ENCODE data around the gene ST3GAL3.
"Not testable (repeated sequence)": the region's sequence is repeated elsewhere in the genome, so short reads cannot be mapped to it uniquely, and the experiment has no call there.

Gene ST3GAL3

DNA sequence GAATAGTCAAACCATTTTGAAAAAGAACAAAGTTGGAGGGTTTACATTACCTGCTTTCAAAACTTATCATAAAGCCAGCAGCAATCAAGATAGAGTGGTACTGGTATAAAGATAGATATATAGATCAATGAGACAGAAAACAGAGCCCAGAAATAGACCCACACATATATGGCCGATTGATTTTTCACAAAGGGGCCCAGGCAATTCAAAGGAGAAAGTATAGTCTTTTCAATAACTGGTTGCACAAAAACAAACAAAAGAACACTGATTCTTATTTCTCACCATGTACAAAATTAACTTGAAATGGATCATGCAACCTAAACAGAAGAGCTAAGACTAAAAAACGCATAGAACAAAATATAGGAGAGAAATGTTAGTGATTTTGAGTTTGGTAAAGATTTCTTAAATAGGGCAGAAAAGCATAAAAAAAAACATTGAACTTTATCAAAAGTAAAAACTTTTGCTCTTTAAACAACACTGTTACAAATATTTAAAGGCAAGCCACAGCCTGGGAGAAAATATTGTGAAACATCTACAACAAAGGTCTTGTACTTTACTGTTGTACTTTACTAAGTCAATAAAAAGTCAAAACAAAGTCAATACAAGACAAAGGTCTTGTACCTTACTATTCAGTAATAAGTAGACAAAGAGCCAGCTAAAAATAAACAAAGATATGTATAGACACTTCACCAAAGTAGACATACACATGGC lies 50.2 kb downstream of the ST3GAL3 start:
- no peak overlapping the region for H3K27ac Mint-ChIP-seq
- no peak for DNase-seq
- H3K9me3 Mint-ChIP-seq, result no peaks in the 10 kb centered on the region
- peaks cover 5% of the 10 kb centered on the region for H3K36me3 Mint-ChIP-seq (ENCODE audit: low read depth)
- no peaks in the 10 kb centered on the region for H3K27me3 Mint-ChIP-seq
- no peak overlapping the region for H3K4me3 Mint-ChIP-seq
- no peaks in the 10 kb centered on the region for H3K4me1 Mint-ChIP-seq (ENCODE audit: low read depth)

DNA sequence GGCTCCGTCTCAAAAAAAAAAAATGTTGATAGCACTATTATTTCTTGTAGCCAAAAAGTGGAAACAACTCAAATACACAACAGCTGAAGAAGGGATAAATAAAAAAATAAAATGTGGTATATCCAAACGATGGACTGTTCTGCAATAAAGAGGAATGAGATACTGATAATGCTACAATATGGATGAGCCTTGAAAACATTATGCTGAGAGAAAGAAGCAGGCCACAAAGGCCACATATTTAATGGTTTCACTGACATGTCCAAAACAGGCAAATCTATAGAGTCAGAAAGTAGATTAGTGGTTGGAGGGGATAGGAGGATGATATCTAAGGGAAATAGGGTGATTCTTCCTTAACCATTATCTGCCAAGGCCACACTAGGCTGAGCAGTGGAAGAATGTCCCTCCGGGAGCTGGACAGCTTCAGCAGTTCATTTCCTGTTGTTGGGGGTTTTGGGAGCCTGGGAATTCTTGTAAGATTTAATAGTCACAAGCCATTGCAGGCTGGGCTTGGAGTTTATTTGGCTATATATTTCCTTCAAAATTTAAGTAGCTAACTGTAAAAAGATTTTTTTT lies 53.5 kb downstream of the ST3GAL3 start:
- Mint-ChIP-seq H3K4me1 (ENCODE audit: low read depth) (peaks cover 3% of the 10 kb centered on the region), H3K27ac (no peak overlapping the region), H3K9me3 (no peaks in the 10 kb centered on the region), H3K27me3 (no peaks in the 10 kb centered on the region), H3K4me3 (no peak overlapping the region), H3K36me3 (ENCODE audit: low read depth) (peaks cover 5% of the 10 kb centered on the region)
- no peak for DNase-seq

DNA sequence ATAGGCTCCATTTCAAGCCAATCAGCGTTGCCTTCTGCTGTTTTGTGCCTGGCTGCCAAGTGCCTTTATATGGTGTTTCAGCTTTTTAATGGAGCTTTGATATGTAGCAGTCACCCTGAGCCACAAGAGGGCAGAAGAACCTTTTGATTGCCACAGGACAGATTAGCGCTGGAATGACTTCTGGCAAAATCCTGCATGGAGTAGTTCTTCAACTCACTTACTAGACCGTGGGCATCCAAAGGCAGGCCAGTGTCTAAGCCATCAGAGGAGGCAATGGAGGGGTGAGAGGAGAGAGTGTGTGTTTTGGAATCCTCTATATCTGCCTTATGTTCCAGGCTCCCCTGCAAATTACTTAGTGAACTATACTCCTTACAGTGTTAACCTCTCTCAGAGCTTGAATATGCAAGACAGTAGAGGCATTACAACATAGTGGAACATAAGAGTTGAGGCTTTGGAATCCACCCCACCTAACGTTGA lies 56.2 kb downstream of the ST3GAL3 start:
- peak; percentile 43 for DNase-seq
- Mint-ChIP-seq H3K27ac (no peak overlapping the region), H3K9me3 (no peaks in the 10 kb centered on the region), H3K4me3 (no peak overlapping the region), H3K36me3 (ENCODE audit: low read depth) (no peaks in the 10 kb centered on the region), H3K4me1 (ENCODE audit: low read depth) (peaks cover 3% of the 10 kb centered on the region), H3K27me3 (no peaks in the 10 kb centered on the region)

DNA sequence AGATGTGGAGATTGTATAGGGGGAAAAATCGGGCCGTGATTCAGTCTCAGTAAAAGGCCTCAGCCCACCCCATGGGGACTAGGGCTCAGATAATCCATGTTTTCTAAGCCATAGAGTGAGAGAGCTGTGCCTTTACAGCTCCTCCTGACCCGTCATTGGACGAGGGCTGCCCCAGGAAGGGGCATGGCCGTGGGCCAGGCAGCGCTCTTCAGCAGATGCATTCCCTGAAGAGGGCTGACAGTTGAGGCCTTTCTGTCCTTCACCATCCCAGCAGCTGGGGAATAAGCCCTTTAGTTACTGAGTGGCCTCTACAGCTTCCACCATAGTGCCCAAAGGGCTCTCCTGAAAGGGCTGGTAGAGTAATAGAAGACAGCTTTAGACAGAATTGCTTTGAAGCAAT lies 57.2 kb downstream of the ST3GAL3 start:
- H3K4me3 Mint-ChIP-seq, result no peak overlapping the region
- H3K9me3 Mint-ChIP-seq, result no peaks in the 10 kb centered on the region
- H3K27me3 Mint-ChIP-seq, result no peaks in the 10 kb centered on the region
- no peak for DNase-seq
- no peak overlapping the region for H3K27ac Mint-ChIP-seq
- H3K36me3 Mint-ChIP-seq (ENCODE audit: low read depth), result no peaks in the 10 kb centered on the region
- peaks cover 8% of the 10 kb centered on the region for H3K4me1 Mint-ChIP-seq (ENCODE audit: low read depth)

DNA sequence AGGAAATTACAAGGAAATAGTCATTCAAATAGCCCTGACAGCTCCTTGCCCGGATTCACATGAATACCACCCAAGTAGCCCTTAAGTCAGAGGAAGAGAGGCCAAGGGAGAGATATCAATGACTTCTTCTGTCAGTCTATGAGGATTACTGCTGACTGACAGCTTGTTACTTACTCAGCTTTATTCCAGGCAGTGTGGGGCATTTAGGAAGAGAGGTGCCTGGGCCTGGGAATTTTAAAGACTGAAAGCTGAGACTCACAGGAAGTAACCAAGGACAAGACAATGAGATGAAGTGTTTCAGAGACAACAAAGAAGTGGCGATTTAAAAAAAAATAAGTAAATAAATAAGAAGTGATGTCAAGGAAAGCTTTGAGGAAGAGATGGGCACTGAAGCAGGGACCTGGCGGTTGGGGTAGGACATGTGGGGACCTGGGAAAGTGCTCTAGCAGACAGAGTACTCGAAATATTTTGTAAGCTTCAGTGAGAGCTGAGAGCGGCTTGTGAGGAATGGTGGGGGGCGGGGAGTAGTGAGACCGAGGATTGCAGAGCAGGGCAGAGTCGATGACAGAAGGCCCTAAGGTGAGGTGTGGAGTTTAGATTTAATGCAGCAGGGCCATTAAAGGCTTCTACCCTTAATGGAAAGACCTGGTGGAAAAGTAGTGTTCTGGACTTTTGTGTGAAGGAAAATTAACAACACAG lies 58.9 kb downstream of the ST3GAL3 start:
- Mint-ChIP-seq H3K27ac (no peak overlapping the region), H3K36me3 (ENCODE audit: low read depth) (no peaks in the 10 kb centered on the region), H3K9me3 (no peaks in the 10 kb centered on the region), H3K27me3 (no peaks in the 10 kb centered on the region), H3K4me1 (ENCODE audit: low read depth) (peaks cover 10% of the 10 kb centered on the region), H3K4me3 (no peak overlapping the region)
- no peak for DNase-seq

DNA sequence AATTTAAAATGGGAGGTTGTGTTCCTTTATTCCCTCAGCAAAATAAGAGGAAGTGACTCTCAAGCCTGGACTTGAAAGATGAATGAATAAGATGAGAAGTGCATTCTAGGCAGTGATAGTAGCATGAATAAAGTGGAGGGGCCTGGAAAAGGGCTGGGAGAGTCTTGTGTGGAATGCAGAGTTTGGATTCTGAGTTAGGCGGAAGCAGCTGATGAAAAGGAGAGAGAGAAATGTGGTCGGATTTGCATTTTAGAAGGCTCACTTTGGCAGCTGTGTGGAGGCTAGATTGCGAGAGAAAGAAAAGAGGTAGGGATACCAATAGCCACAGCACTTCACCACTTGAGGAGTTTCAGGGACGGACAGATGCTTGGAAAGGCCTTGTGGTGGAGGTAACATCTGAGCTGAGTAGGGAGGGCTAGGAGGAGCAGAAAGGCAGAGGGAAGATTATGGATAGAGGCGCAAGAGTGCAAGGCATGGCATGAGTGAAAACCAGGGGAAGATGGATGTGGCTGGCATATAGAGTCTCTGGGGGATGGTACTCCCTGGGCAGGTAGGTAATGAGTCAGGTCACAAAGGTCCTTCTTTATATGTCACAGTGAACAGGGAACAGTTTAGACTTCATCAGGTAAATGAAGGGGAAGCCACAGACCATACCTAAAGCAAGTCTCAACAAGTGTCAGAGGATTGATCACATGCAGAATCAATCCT lies 59.6 kb downstream of the ST3GAL3 start:
- peaks cover 10% of the 10 kb centered on the region for H3K4me1 Mint-ChIP-seq (ENCODE audit: low read depth)
- no peak overlapping the region for H3K27ac Mint-ChIP-seq
- H3K27me3 Mint-ChIP-seq, result no peaks in the 10 kb centered on the region
- no peaks in the 10 kb centered on the region for H3K9me3 Mint-ChIP-seq
- peaks cover 2% of the 10 kb centered on the region for H3K36me3 Mint-ChIP-seq (ENCODE audit: low read depth)
- H3K4me3 Mint-ChIP-seq, result no peak overlapping the region
- no peak for DNase-seq

DNA sequence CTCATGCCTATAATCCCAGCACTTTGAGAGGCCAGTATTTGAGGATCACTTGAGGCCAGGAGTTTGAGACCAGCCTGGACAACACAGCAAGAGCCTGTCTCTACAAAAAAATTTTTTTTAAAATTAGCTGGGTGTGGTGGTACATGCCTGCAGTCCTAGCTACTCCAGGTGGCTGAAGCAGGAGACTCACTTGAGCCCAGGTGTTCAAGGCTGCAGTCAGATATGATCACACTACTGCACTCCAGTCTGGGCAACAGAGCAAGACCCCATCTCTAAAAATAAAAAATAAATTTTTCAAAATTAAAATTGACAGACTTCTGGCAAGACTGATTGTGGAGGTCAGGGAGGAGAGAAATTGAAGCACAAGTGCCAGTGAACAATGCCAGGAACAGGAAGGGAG lies 60.8 kb downstream of the ST3GAL3 start:
- peaks cover 7% of the 10 kb centered on the region for H3K36me3 Mint-ChIP-seq (ENCODE audit: low read depth)
- H3K9me3 Mint-ChIP-seq, result no peaks in the 10 kb centered on the region
- H3K27me3 Mint-ChIP-seq, result no peaks in the 10 kb centered on the region
- no peak for DNase-seq
- H3K4me1 Mint-ChIP-seq (ENCODE audit: low read depth), result peaks cover 9% of the 10 kb centered on the region
- no peak overlapping the region for H3K27ac Mint-ChIP-seq
- no peak overlapping the region for H3K4me3 Mint-ChIP-seq

DNA sequence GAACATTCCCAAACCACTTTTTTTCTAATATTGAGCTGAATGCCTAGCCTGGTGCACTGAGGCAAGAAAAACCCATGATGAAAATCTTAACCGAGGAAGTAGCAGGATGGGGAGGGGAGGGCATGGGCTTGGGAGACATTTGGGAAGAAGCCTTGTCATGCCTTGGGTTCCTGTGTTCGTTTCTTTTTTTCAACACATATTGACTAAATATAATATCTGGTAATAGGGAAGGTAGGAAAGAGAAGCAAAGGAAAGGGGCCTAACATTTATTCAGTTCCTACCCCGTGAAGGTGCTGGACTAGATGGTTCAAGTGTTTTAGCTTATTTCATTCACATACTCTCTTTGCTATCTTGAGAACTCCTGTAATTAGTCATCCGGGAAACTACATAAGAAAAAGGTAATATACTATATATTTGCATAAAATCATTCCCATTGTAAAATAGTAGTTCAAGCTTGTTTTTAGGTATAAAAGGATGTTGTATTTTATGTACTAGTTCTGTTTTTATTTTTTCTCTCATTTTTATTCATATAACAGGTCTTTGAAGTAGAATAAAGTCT lies 62.1 kb downstream of the ST3GAL3 start:
- Mint-ChIP-seq H3K36me3 (ENCODE audit: low read depth) (peaks cover 13% of the 10 kb centered on the region), H3K4me1 (ENCODE audit: low read depth) (peaks cover 9% of the 10 kb centered on the region), H3K9me3 (no peaks in the 10 kb centered on the region), H3K27me3 (no peaks in the 10 kb centered on the region), H3K27ac (no peak overlapping the region), H3K4me3 (no peak overlapping the region)
- DNase-seq, result no peak

DNA sequence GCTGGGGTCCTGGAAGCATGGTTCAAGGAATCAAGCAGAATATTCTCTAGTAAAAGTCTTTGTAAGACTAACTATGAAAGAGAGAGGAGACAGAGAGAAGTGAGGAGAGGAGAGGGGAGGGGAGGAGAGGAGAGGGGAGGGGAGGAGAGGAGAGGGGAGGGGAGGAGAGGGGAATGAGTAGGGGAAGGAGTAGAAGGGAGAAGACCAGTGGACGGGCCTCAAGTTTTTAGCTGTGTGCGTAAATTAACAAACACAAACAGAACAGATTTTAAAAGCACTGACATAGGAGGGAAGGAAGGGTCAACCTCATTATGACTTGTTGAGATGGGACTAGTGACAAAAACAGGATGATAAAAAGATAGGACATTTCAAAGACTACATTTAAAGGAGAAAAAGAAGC lies 62.8 kb downstream of the ST3GAL3 start:
- Mint-ChIP-seq H3K27ac (no peak overlapping the region), H3K4me1 (ENCODE audit: low read depth) (peaks cover 10% of the 10 kb centered on the region)

DNA sequence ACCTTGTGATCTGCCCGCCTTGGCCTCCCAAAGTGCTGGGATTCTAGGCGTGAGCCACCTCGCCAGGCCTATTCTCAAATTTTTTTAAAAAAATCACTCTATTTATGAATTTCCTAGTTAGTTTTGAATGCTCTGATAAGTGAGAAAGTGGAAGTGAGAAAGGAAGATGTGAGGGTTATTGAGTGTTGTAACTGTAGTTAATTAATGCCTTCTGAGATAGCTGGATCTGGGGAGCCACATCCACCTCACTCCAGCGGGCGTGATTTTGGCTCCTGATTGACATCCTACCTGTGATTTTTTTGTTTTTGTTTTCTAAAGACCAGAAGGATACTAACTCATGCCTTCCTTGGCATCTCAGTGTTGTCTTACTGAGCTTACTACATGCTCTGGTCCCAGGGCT lies 65.6 kb downstream of the ST3GAL3 start:
- peaks cover 42% of the 10 kb centered on the region for H3K36me3 Mint-ChIP-seq (ENCODE audit: low read depth)
- peaks cover 10% of the 10 kb centered on the region for H3K4me1 Mint-ChIP-seq (ENCODE audit: low read depth)
- H3K27me3 Mint-ChIP-seq, result no peaks in the 10 kb centered on the region
- H3K9me3 Mint-ChIP-seq, result no peaks in the 10 kb centered on the region
- H3K4me3 Mint-ChIP-seq, result no peak overlapping the region
- DNase-seq, result no peak
- H3K27ac Mint-ChIP-seq, result no peak overlapping the region

More for the DNA sequence above, 62.8 kb downstream of the ST3GAL3 start:
- Mint-ChIP-seq H3K27me3 (no peaks in the 10 kb centered on the region), H3K9me3 (no peaks in the 10 kb centered on the region), H3K4me3 (no peak overlapping the region), H3K36me3 (ENCODE audit: low read depth) (peaks cover 18% of the 10 kb centered on the region)
- DNase-seq, result no peak

DNA sequence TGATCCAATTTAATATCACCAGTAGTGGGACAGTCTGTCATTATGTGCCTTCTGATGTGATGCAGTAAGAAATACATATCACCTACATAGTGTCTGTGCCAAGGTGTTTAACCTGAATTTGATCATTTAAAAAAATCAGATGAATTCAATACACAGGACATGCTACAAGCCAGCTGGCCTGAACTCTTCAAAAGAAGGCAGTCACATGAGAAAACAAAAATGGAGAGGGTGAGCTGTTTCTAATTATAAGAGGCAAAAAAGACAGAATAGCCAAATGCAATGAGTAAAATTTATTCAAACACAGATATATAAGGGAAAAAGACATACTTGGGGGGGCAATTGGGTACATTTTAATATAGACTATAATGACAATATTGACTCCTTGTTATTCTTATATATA lies 66.5 kb downstream of the ST3GAL3 start:
- Mint-ChIP-seq H3K27me3 (no peaks in the 10 kb centered on the region), H3K9me3 (no peaks in the 10 kb centered on the region), H3K4me3 (no peak overlapping the region), H3K4me1 (ENCODE audit: low read depth) (peaks cover 10% of the 10 kb centered on the region), H3K36me3 (ENCODE audit: low read depth) (peaks cover 45% of the 10 kb centered on the region), H3K27ac (no peak overlapping the region)
- no peak for DNase-seq

DNA sequence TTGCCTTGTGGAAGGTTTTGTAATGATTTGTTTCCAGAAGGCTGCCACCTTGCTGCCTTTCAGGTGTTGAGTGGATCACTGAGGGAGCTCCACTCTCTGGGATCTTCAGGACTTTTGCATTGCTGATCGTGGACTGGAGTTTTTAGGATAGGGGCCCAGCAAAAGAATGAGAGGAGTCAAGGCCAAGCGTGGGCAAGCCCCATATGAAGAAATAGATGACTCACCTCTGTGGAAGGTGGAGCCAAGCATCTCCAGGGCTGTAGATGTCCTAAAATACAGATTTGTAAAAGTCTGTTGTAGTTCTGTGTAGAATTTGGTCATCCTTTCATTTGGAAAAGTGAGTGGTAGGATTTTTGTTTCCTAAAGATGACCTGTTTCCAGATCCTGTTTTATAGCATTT lies 67.0 kb downstream of the ST3GAL3 start:
- peaks cover 50% of the 10 kb centered on the region for H3K36me3 Mint-ChIP-seq (ENCODE audit: low read depth)
- H3K9me3 Mint-ChIP-seq, result peaks cover 4% of the 10 kb centered on the region
- no peaks in the 10 kb centered on the region for H3K27me3 Mint-ChIP-seq
- peaks cover 8% of the 10 kb centered on the region for H3K4me1 Mint-ChIP-seq (ENCODE audit: low read depth)
- no peak for DNase-seq
- no peak overlapping the region for H3K27ac Mint-ChIP-seq
- no peak overlapping the region for H3K4me3 Mint-ChIP-seq

DNA sequence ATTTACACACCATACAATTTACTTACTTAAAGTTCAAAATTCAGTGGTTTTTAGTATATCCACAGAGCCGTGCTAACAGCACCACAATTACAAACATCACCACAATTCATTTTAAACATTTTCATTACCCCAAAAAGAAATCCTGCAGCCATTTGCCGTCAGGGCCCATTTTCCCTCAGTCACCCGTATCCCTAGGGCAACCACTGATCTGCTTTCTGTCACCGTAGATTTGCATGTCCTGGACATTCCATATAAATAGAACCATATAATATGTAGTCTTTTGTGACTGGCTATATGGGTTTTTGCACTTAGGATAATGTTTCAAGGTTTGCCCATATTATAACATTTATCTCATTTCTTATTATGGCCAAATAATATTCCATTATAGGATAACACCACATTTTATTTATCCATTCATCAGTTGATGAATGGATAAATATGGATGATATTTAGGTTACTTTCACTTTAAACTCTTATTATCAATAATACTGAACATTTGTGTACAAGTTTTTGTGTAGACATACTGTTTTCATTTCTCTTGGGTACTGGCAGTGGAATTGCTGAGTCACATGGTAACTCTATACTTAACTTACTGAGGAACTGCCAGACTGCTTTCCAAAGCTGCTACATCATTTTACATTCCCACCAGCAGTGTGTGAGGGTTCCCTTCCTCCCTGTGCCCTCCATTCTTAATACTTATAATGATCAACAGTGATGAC lies 68.9 kb downstream of the ST3GAL3 start:
- Mint-ChIP-seq H3K4me1 (ENCODE audit: low read depth) (peaks cover 7% of the 10 kb centered on the region), H3K27ac (no peak overlapping the region)
- no peak for DNase-seq

DNA sequence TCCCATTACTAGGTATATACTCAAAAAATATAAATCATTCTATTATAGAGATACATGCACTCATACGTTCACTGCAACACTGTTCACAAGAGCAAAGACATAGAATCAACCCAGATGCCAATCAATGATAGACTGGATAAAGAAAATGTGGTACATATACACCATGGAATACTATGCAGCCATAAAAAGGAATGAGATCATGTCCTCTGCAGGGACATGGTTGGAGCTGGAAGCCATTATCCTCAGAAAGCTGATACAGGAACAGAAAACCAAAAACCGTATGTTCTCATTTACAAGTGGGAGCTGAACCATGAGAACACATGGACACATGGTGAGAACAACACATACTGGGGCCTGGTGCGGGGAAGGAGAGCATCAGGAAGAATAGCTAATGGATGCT lies 70.6 kb downstream of the ST3GAL3 start:
- H3K4me1 Mint-ChIP-seq (ENCODE audit: low read depth); H3K27ac Mint-ChIP-seq; H3K27me3 Mint-ChIP-seq; DNase-seq; H3K4me3 Mint-ChIP-seq: not testable (repeated sequence)
- H3K9me3 Mint-ChIP-seq, result peaks cover 18% of the 10 kb centered on the region
- H3K36me3 Mint-ChIP-seq (ENCODE audit: low read depth), result peaks cover 64% of the 10 kb centered on the region

More for the DNA sequence above, 68.9 kb downstream of the ST3GAL3 start:
- peaks cover 18% of the 10 kb centered on the region for H3K9me3 Mint-ChIP-seq
- no peak overlapping the region for H3K4me3 Mint-ChIP-seq
- no peaks in the 10 kb centered on the region for H3K27me3 Mint-ChIP-seq
- peaks cover 68% of the 10 kb centered on the region for H3K36me3 Mint-ChIP-seq (ENCODE audit: low read depth)
